Epithelial cell of proximal tubule (primary cell): ENCODE measurements around the gene ABI3. TPM values are rescaled to one million over a fixed set of nuclear protein-coding genes. Genes with fewer than 3 reads are reported as not detected.

ENCODE experiments used
- DNase-seq: peaks from one replicate; pipeline ENCODE4 v3.0.0-alpha.2; 2011; ENCODE audit warnings: low read depth
- H3K4me3 ChIP-seq: 2 replicates; pipeline ENCODE4 v1.5.1; 2011; ENCODE audit warnings: low read depth, mild to moderate bottlenecking, low read length
- total RNA-seq: library from RNA; depleted of rRNA; stranded (reverse); fragments of >200 nt; gene quantifications from 2 replicates; pipeline ENCODE4 v1.2.3, GENCODE V29; 2015
- TF ChIP-seq, protein P1 (sequence below): conservative IDR thresholded peaks from 2 replicates; pipeline ENCODE4 v1.5.1; 2012; ENCODE audit warnings: low read depth, mild to moderate bottlenecking, low read length

The ABI3 gene
- total RNA-seq, 1 donor from 2014 or later = 0.86 TPM

GRCh38 chr17:49219987-49220386 lies 9.5 kb downstream of the ABI3 start:
- DNase-seq = no peak
- TF ChIP-seq, protein P1, sequence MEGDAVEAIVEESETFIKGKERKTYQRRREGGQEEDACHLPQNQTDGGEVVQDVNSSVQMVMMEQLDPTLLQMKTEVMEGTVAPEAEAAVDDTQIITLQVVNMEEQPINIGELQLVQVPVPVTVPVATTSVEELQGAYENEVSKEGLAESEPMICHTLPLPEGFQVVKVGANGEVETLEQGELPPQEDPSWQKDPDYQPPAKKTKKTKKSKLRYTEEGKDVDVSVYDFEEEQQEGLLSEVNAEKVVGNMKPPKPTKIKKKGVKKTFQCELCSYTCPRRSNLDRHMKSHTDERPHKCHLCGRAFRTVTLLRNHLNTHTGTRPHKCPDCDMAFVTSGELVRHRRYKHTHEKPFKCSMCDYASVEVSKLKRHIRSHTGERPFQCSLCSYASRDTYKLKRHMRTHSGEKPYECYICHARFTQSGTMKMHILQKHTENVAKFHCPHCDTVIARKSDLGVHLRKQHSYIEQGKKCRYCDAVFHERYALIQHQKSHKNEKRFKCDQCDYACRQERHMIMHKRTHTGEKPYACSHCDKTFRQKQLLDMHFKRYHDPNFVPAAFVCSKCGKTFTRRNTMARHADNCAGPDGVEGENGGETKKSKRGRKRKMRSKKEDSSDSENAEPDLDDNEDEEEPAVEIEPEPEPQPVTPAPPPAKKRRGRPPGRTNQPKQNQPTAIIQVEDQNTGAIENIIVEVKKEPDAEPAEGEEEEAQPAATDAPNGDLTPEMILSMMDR = no peak
- H3K4me3 ChIP-seq = no peak overlapping the region

DNA sequence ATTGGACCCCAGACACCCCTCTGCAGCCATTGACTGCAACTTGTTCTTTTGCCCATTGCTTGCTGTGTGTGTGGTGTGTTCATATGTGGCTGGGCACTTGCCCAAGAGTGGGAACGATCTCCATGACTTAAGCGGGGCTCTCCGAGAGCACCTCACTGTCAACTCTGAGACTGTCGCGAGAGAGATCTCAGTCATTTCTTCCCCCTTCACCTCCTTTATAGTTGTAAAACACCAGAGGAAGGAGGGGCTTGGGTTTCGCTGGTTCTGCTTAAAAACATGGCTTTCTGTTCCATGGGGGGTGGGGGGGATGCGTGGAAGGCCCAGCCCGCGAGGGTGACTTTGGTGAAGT lies 12.6 kb downstream of the ABI3 start:
- TF ChIP-seq, protein P1 = no peak
- H3K4me3 ChIP-seq = no peak overlapping the region
- DNase-seq = no peak

GRCh38 chr17:49223517-49224197 lies 13.2 kb downstream of the ABI3 start:
- TF ChIP-seq, protein P1 = peak; percentile 87
- no peak for DNase-seq
- no peak overlapping the region for H3K4me3 ChIP-seq

DNA sequence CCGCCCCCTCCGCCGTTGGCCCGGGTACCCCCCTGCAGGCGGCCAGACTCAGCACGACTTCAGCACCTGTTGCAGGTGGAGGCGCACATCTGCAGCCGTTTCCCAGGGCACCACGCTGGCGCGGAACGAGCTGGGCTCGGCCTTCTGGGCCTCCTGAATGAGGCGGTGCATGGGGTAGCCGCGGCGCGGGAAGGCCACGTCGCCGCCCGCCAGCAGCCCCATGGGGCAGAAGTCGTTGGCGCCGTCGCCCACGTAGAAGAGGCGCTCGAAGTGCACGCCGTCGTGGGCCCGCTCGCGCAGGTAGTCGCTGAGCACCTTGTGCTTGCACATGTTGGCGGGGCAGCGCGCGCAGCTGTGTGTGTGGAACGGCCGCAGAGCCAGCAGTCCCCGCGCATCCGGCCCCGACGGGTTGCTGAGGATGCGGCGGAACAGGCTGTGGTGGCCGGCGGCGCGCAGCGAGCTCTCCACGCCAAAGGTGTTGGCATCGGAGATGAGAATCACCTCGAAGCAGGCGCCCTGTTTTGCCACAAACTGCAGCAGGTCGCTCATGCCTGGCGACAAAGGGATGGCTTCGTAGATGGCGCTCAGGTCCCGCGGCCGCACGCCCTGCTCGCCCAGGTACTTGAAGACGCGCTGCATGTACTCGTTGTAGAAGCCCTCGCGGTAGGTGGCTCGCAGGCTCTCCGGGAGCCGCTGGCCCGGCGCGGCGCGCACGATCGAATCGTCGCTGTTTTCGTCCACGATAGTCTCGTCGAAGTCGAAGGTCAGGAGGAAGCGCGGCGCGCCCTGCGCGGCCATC lies 13.9 kb downstream of the ABI3 start:
- no peak for DNase-seq
- TF ChIP-seq, protein P1 = no peak
- H3K4me3 ChIP-seq = no peak overlapping the region

DNA sequence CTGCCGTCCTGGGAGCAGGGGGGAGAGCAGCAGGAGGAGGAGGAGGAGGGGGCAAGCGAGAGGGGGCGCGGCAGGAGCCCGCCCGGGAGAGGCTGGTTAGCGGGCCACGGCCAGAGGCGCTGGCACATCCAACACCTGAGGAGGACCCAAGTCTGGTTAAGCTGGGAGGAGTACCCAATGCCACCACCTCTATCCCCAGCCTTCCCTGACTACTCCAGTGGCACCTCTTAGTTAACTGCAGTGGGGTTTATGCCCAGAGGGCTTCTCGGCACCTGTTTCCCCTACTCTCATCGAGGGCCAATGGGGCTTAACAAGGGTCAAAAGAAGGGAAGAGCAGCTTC lies 14.5 kb downstream of the ABI3 start:
- no peak for DNase-seq
- no peak overlapping the region for H3K4me3 ChIP-seq
- TF ChIP-seq, protein P1 = no peak

DNA sequence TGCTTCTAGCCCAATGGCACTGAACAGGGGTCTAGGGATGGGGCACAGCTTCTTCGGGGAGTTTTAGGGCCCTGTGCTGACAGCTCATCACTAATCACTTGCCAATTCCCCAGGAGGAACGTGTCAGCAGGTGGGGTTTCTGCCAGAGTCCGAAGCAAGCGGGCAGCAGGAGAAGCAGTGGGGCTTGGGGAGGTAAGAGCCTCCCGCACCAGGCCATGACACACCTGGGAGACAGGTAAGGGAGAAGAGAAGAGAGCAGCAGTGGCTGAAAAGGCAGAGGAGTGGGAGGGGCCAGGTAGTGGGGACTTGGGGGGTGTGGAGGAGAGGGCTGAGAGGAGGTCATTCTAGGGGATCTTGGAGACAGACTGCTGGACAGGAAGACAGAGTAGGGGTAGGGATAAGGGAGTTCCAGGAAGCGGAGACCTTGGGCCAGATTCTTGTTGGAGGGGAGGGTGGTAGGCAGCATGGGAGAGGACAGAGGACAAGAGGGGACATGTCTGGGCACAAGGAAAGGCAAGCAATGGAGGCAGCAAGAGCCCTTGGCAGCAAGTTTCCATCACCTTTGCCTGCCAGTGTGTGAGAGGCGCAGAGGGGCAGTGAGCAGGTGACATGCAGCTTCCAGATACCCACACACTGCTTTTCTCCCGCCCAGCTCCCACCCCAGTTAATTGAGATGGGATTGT lies 15.2 kb downstream of the ABI3 start:
- H3K4me3 ChIP-seq = no peak overlapping the region
- TF ChIP-seq, protein P1 = no peak
- DNase-seq = no peak
